Suprapubic skin (tissue), 4 donors: ENCODE data around the gene ZNRF4.

Experiments used
- CTCF ChIP-seq, 2 donors: fragments of 200-600 bp in 1 of 2; fragments of 450-650 bp in 1 of 2; sonication (generic) in 1 of 2; IDR thresholded peaks; one replicate each; pipeline ENCODE4 v1.5.1; 2016 to 2019; ENCODE audit warnings: antibody characterized with exemption in 2 of 2, mild to moderate bottlenecking in 1 of 2, moderate library complexity in 1 of 2
- EP300 ChIP-seq: sonication (generic); formaldehyde crosslinking; IDR thresholded peaks from one replicate; pipeline ENCODE4 v1.6.1; 2017; ENCODE audit warnings: antibody characterized with exemption
- POLR2A ChIP-seq, 2 donors: fragments of 450-650 bp; IDR thresholded peaks; one replicate each; pipeline ENCODE4 v1.6.1; 2017; ENCODE audit warnings: antibody characterized with exemption in 2 of 2, mild to moderate bottlenecking in 2 of 2, moderate library complexity in 2 of 2
- POLR2AphosphoS5 ChIP-seq, 3 donors: sonication (generic); formaldehyde crosslinking; IDR thresholded peaks; one replicate each; pipeline ENCODE4 v1.6.1; 2017; ENCODE audit warnings: antibody characterized with exemption in 3 of 3

GRCh38 chr19:5435642-5436017 is 19.6 kb upstream of the ZNRF4 start:
- TF ChIP-seq CTCF (IDR thresholded peaks at IDR 0.05), result no peak
- no peak for TF ChIP-seq POLR2A (IDR thresholded peaks at IDR 0.05)
- no peak for TF ChIP-seq EP300
- no peak for TF ChIP-seq POLR2AphosphoS5 (IDR thresholded peaks at IDR 0.05)
